Immature natural killer cell (primary cell): ENCODE data around the gene RNU1-4. TPM values are rescaled to one million over a fixed set of nuclear protein-coding genes. Genes with fewer than 3 reads are reported as not detected.
"Not testable (repeated sequence)": the region's sequence is repeated elsewhere in the genome, so short reads cannot be mapped to it uniquely, and the experiment has no call there.

Experiments used
- DNase-seq, 3 donors: peaks; one replicate each; pipeline ENCODE4 v3.0.0; 2022; ENCODE audit warnings: mixed read lengths in 1 of 3
- H3K27ac Mint-ChIP-seq, 6 donors: one replicate each; pipeline ENCODE4 v1.8.0; 2020; ENCODE audit warnings: mixed read lengths in 6 of 6, mild to moderate bottlenecking in 5 of 6, inconsistent platforms in 4 of 6, moderate library complexity in 3 of 6
- H3K27me3 Mint-ChIP-seq, 3 donors: one replicate each; pipeline ENCODE4 v1.8.0; 2020 to 2021; ENCODE audit warnings: low read depth in 3 of 3, mild to moderate bottlenecking in 3 of 3, mixed read lengths in 3 of 3, moderate library complexity in 3 of 3, inconsistent platforms in 1 of 3
- H3K36me3 Mint-ChIP-seq, 3 donors: one replicate each; pipeline ENCODE4 v1.8.0; 2020; ENCODE audit warnings: mixed read lengths in 3 of 3, inconsistent platforms in 2 of 3, mild to moderate bottlenecking in 2 of 3
- H3K4me1 Mint-ChIP-seq, 2 donors: one replicate each; pipeline ENCODE4 v1.8.0; 2020; ENCODE audit warnings: inconsistent platforms in 2 of 2, mild to moderate bottlenecking in 2 of 2, mixed read lengths in 2 of 2, moderate library complexity in 1 of 2
- H3K4me3 Mint-ChIP-seq, 5 donors: one replicate each; pipeline ENCODE4 v1.8.0; 2020; ENCODE audit warnings: mild to moderate bottlenecking in 5 of 5, mixed read lengths in 5 of 5, inconsistent platforms in 3 of 5, moderate library complexity in 3 of 5
- H3K9me3 Mint-ChIP-seq, 6 donors: one replicate each; pipeline ENCODE4 v1.8.0; 2020; ENCODE audit warnings: mild to moderate bottlenecking in 6 of 6, mixed read lengths in 6 of 6, inconsistent platforms in 4 of 6, moderate library complexity in 3 of 6
- polyA plus RNA-seq, 3 donors: library from polyadenylated mRNA; unstranded; fragments of 300-500 nt; fragmentation: Illumina TruSeq; gene quantifications; one replicate each; pipeline ENCODE4 v1.2.3, GENCODE V29; 2021

The RNU1-4 gene
- polyA plus RNA-seq, 3 donors from 2014 or later = 28.1 TPM; not detected in 2

DNA sequence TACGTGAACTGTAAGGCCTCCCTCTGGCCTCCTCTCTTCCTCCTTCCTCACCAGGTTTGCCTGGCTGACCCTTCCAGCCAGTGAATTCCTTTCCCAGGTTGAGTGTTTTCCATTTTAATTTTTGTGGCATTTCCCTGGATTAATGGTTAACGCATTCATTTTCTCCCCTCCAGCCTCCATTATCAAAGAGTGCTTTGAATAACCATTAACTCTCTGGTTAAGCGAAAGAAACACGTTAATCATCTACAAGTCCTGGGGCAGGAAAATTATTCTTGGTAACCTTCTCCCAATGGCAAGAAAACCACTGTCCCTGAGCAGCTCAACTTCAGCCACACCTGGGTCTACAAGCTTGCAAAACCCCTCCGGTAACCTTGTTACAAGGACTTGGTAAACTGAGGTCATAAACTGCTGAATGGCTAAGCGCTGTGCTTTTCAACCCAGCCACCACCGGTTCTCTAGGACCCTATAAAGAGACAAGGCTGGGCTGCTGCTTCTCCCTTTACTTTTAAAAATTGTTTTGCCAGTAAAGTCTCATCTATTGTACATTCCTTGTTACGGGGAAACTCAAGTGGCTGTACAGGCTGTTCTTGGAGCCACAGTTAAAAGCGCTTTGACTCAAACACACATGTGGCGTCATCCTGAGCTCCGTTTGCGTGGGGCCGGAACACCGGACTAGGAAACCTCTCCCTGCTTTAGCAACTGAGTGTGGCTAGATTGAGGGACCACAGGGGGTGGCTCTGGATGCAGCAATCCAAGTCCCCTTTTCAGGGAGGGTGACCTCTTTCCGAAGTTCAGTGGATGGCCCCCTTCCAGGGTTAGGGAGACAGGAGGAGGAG lies 24.7 kb downstream of the RNU1-4 start:
- DNase-seq, H3K4me1 Mint-ChIP-seq, H3K4me3 Mint-ChIP-seq, H3K27me3 Mint-ChIP-seq, H3K36me3 Mint-ChIP-seq, H3K9me3 Mint-ChIP-seq, H3K27ac Mint-ChIP-seq: not testable (repeated sequence)

DNA sequence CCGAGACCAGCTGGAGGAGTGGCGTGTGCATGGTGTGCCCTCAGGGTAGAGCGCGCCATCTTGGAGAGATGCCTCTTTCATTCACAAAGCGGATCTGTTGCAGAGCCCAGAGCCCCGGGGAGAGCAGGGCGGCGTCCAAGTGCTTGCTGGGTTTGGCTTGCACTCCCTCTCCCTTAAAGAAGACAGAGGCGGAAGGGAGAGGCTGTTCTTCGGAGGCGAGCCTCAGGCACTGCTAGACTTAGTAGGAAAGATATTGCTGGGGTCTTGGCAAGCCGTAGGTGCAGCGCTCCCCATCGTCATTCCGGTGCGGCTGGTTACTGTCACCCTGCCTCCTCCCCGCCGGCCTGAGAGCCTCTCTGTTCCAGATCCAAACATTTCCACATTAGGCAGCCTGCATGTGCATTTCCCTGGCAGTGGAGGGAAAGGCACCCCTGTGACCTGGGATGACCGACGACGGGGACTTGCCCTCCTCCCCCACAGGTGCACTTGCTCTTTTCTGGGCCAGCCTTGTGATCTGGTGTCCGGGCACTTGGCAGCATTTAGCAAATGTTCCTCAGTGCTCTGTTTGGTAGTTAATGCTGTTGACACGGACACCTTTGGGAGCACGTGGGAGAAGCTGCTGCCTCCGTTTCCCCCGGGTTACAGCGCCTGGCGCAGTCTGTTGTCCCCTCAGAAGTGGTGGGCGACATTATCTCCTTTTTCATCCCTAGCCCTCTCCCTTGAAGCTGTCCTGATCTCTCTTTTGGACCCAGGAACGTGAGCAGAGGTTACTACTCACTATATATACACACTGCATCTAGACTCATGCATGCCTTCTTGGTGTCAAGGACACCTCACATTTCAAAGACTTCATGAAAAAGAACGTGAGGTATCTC lies 25.7 kb downstream of the RNU1-4 start:
- not testable (repeated sequence) for DNase-seq, H3K9me3 Mint-ChIP-seq, H3K36me3 Mint-ChIP-seq, H3K27ac Mint-ChIP-seq, H3K27me3 Mint-ChIP-seq, H3K4me1 Mint-ChIP-seq, H3K4me3 Mint-ChIP-seq

DNA sequence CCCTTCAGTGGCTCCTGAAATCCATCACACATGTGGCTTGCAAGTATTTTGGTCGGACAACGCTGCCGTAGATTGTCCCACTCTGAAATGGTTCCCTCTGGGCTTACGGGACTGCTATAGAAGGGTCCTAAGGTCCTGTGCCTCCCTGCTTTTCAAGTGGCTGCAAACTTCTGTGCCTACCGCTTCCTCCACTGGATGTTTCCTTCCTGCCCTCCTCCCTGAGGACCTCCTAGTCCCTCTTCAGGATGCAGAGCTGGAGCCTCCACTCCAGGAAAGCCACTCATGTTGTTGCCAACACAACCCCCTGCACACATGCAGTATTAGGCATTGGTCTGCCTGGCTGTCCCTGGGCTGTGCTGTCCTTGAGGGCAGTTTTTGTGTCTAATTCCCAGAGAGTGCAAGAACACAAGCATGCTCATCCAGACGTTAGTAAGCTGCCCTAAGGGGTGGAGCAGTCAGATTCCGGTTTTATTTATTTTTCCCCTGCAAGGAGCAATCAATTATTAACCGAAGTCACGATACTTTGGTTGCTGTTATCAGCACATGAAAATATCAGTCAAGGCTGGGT lies 26.5 kb downstream of the RNU1-4 start:
- not testable (repeated sequence) for H3K36me3 Mint-ChIP-seq, H3K4me3 Mint-ChIP-seq, H3K9me3 Mint-ChIP-seq, DNase-seq, H3K27me3 Mint-ChIP-seq, H3K27ac Mint-ChIP-seq, H3K4me1 Mint-ChIP-seq

DNA sequence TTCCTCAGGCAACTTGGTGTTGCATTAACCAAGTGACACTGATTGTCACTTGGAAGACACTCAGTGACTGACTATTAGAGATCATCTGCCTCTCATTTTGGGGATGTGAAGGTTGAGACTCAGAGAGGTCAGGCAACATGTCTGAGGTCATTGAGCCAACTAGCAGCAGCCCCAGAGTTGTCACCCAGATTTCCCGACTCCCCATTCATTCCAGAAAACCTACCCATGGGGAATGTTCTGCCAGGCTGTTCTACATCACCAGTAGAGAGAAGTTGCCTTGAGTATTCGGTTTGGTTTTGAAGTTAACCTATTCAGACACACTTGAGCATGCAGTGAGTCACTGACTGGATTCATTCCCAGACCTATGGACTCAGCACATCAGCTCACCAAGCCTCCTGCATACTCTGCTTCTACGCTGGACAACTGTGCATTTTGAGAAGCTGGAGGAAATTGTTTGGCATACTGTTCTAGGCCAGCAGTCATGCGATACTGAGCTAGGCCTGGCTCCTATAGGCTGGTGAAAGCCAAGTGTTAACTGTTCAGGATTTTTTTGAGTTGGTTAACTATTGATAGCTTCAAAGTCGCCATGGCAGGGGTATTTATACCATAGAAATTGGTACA lies 29.9 kb downstream of the RNU1-4 start:
- H3K4me1 Mint-ChIP-seq, H3K9me3 Mint-ChIP-seq, DNase-seq, H3K4me3 Mint-ChIP-seq, H3K27me3 Mint-ChIP-seq, H3K36me3 Mint-ChIP-seq, H3K27ac Mint-ChIP-seq: not testable (repeated sequence)

DNA sequence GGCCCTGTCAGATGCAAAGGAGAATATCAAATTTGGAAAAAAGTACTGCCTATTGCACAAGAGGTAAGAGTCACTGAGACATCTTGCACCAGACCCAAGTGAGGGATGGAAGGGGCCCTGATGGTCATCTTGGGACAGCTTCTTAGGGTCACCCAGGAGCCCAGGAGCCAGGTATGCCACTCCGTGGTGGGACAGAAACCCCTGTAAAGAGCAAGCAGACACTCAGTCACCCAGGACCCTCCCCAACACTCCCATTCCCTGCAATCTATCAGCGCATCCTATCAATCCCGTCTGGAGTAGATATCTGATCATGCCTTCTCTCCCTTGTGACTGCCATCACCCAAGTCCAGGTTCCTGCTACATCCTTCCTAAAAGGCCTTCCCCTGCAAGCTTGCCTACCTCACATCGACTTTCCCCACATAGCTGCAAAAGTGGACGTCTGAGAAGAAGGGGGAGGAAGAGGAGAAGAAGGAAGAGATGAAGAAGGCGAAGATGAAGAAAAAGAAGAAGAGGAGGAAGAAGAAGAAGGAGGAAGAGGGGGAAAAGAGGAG lies 30.7 kb downstream of the RNU1-4 start:
- not testable (repeated sequence) for DNase-seq, H3K4me1 Mint-ChIP-seq, H3K36me3 Mint-ChIP-seq, H3K4me3 Mint-ChIP-seq, H3K9me3 Mint-ChIP-seq, H3K27ac Mint-ChIP-seq, H3K27me3 Mint-ChIP-seq

DNA sequence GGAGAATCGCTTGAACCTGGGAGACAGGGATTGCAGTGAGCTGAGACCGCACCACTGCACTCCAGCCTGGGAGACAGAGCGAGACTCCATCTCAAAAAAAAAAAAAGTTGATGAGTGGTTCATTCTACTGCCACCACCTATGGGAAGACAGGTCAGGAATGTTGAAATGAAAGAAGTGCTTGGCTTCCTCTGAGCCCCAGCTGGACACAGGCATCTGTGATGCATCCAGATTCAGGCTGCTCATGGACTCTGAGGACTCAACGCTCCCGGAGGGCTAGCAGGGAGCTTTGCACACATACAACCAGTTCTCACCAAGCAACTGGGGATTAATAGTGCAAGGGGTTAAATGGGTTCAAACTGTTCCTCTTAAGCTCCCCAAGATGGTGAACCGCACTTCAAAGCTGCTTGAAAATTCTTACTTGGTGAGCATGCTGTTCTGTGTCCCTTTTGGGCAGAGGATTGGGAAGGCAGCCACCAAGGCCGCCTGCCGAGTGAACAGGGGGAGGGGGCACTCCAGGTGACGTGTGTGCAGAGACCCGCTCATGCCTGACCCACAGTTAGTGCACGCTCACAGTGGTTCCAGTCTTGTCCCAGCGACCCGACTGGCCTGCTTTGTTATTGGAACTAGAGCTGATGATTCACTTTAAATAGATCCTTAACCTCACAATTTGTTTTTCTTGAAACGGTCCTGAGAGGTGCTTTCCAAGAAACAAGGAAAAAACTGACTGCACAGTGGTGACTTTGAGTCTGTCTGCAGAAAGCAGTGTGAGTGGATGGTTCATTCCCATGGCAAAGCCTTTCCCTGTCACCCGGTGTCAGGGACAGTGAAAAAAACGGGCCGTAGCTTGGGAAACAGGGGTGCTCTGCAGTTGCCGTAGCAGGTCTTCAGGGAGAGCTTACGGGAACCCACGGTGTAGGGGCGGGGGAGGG lies 32.2 kb downstream of the RNU1-4 start:
- not testable (repeated sequence) for H3K4me3 Mint-ChIP-seq, H3K9me3 Mint-ChIP-seq, H3K36me3 Mint-ChIP-seq, H3K27me3 Mint-ChIP-seq, DNase-seq, H3K27ac Mint-ChIP-seq, H3K4me1 Mint-ChIP-seq

DNA sequence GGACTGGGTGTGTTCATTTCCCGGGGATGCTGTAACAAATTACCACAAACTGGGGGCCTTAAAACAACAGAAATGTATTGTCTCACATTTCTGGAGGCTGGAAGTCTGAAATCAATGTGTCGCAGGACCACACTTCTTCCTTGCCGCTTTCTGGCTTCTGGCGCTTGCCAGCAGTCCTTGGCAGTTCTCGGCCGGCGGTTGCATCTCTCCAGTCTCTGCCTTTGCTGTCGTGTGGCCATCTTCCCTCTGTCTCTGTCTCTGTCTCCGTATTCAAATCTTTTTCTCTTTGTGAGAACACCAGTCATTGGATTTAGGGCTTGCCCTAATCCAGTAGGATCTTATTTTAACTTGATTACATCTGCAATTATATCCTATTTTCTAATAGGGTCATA lies 32.9 kb downstream of the RNU1-4 start:
- H3K27ac Mint-ChIP-seq, H3K9me3 Mint-ChIP-seq, H3K4me1 Mint-ChIP-seq, H3K27me3 Mint-ChIP-seq, DNase-seq, H3K4me3 Mint-ChIP-seq, H3K36me3 Mint-ChIP-seq: not testable (repeated sequence)

DNA sequence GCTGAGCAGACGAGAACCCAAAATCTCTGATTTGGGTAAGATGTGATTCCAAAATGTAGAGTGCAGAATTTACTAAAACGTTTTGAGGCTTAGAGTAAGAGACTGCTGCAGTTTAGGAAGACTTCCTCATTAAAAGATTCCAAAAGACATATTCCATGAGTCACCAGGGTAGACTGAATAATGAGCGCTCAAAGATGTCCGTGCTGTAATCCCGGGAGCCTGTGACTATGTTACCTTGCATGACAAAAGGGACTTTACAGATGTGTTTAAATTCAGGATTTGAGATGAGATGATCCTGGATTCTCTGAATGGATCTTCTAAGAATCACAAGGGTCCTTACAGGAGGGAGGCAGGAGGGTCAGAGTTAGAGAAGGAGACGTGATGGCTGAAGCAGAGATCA lies 33.4 kb downstream of the RNU1-4 start:
- H3K4me1 Mint-ChIP-seq, H3K36me3 Mint-ChIP-seq, H3K9me3 Mint-ChIP-seq, H3K27ac Mint-ChIP-seq, H3K27me3 Mint-ChIP-seq, H3K4me3 Mint-ChIP-seq, DNase-seq: not testable (repeated sequence)

DNA sequence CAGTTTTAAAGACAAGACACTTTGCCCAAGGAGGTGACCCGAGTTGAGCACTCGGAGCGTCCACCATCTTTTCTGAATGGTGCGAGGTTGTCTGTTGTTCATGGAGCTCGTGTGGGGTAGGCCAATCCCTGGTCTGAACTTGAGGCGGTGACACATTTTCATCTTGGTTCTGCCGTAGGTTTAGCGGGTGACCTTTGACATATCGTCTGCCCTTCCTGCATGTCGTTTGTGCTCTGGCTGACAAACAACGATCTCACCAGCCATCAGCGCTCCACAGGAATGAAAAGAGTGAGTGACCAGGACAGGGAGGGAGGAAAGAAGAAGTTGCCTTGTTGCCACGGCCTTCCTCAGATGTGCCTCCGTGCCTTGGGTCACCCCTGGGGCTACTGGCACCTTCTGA lies 34.5 kb downstream of the RNU1-4 start:
- not testable (repeated sequence) for H3K27ac Mint-ChIP-seq, H3K4me1 Mint-ChIP-seq, H3K36me3 Mint-ChIP-seq, H3K9me3 Mint-ChIP-seq, H3K4me3 Mint-ChIP-seq, DNase-seq
- peaks cover 0 to 11% (median 2%) of the 10 kb centered on the region in 3 donors for H3K27me3 Mint-ChIP-seq

DNA sequence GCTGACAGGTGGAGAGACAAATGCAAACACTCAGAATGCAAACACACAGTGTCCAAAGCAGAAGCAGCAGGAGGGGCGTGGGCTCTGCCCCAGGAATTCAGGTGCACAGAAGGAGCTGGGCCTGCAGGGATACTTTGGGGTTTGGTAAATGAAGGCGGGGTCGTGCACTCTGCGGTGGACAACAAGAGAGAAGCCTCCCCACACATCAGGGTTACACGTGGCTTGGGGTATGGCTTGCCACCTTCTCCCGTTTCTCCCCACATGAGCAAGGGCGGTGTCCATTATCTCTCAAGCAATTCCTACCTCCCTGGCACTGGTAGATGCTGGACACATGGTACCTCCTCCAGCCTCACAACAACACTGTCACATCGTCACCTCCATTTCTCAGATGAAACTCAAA lies 35.0 kb downstream of the RNU1-4 start:
- not testable (repeated sequence) for H3K9me3 Mint-ChIP-seq, H3K4me3 Mint-ChIP-seq, H3K4me1 Mint-ChIP-seq

DNA sequence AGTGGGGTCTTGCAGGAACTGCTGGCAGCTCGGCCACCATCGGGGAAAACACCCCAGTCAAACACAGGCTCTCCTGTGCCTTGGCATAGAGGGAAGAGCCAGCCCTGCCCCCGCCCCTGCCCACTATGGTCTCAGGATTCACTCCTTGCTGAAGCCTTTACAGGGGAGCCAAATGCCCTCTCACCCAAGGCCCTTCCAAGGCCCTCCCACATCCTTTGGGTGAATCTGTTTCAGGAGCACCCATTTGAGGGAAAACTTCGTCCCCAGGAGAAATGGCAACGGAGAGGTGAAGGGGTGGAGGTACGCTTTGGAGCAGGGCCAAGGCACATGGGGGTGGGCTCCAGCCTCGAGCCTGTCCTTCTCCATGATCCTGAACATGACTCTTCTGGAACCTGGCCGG lies 35.9 kb downstream of the RNU1-4 start:
- H3K36me3 Mint-ChIP-seq, H3K9me3 Mint-ChIP-seq, H3K27me3 Mint-ChIP-seq, H3K27ac Mint-ChIP-seq, H3K4me3 Mint-ChIP-seq, H3K4me1 Mint-ChIP-seq, DNase-seq: not testable (repeated sequence)

More for the DNA sequence above, 35.0 kb downstream of the RNU1-4 start:
- not testable (repeated sequence) for DNase-seq, H3K27ac Mint-ChIP-seq, H3K36me3 Mint-ChIP-seq
- peaks cover 0 to 11% (median 2%) of the 10 kb centered on the region in 3 donors for H3K27me3 Mint-ChIP-seq

DNA sequence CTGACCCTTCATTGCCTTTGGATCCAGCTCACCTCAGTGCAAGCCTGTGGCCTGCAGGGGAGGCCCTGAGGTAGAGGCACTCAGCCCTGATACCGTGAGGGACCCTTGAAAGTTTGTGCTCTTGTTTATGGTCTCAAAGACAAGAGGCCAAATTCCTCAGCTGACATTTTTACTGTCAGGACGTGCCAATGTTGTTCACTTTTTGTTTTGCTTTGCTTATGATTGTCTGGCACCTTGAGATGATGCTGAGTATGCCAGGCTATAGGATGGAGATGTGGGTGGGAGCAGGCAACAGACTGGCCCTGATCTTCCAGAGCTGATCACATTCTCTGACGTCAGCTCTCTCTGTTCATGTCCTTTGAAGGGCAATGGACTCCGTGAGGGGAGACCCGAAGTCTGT lies 36.5 kb downstream of the RNU1-4 start:
- DNase-seq, H3K27me3 Mint-ChIP-seq, H3K4me1 Mint-ChIP-seq, H3K4me3 Mint-ChIP-seq, H3K9me3 Mint-ChIP-seq, H3K27ac Mint-ChIP-seq, H3K36me3 Mint-ChIP-seq: not testable (repeated sequence)

DNA sequence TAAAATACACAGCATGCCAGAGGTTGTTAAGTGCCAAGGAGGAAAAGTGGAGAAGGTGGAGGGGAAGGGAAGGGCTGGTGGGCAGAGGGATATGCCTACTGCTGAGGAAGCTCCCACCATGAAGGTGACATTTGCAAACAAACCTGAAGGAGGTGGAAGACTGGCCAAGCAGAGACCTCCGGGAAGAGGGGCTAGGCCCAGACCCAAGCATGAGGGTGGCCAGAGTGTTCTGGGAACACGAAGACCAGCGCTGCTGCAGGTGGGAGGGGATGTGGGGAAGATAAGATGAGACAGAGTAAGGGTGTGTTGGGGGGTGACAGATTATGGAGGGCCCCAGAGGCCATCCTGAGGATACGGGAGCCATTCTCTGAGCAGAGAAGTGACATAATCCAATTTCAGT lies 37.5 kb downstream of the RNU1-4 start:
- H3K4me1 Mint-ChIP-seq, H3K9me3 Mint-ChIP-seq, H3K27me3 Mint-ChIP-seq, H3K4me3 Mint-ChIP-seq, H3K27ac Mint-ChIP-seq, DNase-seq, H3K36me3 Mint-ChIP-seq: not testable (repeated sequence)
